ENCODE measurements around the gene YTHDF2.
"Not testable (repeated sequence)": the region's sequence is repeated elsewhere in the genome, so short reads cannot be mapped to it uniquely, and the experiment has no call there.

DNA sequence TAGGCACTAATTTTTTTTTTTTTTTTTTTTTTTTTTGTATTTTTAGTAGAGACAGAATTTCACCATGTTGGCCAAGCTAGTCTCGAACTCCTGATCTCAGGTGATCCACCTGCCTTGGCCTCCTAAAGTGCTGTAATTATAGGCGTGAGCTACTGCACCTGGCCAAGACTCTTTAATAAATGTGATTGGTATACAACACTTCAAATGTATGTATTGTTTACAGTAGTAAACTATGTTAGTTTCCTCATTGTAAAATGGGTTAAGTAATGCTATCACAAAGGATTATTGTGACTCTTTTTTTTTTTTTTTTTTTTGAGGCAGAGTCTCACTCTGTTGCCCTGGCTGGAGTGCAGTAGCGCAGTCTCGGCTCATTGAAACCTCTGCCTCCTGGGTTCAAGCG is 11.4 kb upstream of the YTHDF2 start:
- not testable (repeated sequence) for TF ChIP-seq MXD4 (CRISPR knock-in tag; IDR thresholded peaks at IDR 0.05; ENCODE audit: borderline replicate concordance); ZNF232 (CRISPR knock-in tag; IDR thresholded peaks at IDR 0.05)
- TF ChIP-seq, protein P1, sequence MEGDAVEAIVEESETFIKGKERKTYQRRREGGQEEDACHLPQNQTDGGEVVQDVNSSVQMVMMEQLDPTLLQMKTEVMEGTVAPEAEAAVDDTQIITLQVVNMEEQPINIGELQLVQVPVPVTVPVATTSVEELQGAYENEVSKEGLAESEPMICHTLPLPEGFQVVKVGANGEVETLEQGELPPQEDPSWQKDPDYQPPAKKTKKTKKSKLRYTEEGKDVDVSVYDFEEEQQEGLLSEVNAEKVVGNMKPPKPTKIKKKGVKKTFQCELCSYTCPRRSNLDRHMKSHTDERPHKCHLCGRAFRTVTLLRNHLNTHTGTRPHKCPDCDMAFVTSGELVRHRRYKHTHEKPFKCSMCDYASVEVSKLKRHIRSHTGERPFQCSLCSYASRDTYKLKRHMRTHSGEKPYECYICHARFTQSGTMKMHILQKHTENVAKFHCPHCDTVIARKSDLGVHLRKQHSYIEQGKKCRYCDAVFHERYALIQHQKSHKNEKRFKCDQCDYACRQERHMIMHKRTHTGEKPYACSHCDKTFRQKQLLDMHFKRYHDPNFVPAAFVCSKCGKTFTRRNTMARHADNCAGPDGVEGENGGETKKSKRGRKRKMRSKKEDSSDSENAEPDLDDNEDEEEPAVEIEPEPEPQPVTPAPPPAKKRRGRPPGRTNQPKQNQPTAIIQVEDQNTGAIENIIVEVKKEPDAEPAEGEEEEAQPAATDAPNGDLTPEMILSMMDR (IDR thresholded peaks at IDR 0.05), result not testable (repeated sequence)
- TF ChIP-seq, protein P2, sequence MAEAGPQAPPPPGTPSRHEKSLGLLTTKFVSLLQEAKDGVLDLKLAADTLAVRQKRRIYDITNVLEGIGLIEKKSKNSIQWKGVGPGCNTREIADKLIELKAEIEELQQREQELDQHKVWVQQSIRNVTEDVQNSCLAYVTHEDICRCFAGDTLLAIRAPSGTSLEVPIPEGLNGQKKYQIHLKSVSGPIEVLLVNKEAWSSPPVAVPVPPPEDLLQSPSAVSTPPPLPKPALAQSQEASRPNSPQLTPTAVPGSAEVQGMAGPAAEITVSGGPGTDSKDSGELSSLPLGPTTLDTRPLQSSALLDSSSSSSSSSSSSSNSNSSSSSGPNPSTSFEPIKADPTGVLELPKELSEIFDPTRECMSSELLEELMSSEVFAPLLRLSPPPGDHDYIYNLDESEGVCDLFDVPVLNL (CRISPR knock-in tag; IDR thresholded peaks at IDR 0.05; ENCODE audit: borderline replicate concordance, low read depth), result not testable (repeated sequence)

Measured in WTC11 (cell line).